ENCODE measurements around the gene FSIP1. TPM values are rescaled to one million over a fixed set of nuclear protein-coding genes. Genes with fewer than 3 reads are reported as not detected.

FSIP1 gene
- total RNA-seq, 6 experiments from 2014 or later: 0.07 to 0.74 (median 0.35) TPM; not detected in 1

DNA sequence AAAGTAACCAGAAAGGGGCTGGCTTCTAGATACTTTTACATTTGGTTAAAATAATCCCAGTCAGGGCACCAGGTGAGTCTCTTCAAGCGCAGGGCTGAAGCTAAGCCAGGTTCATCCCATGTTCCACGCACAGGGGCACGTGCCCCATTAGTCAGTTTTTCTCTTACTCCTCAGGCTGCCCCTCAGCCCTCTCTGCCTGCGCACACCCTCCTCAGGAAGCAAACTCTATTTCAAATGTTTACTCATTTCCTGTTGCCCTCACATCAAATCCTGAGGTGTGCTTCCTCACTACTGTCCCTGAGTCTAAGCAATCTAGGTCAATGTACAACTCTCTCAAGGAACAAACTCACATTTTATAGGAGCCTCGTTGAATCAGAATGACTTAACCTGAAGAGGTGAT is 153.3 kb downstream of the FSIP1 start:
- DNase-seq (no peak), ATAC-seq (peak; percentile 43 to 58 (median 44))
- Histone ChIP-seq H3K27ac (no peak overlapping the region), H3K36me3 (no peaks in the 10 kb centered on the region), H3K27me3 (no peaks in the 10 kb centered on the region), H3K4me3 (no peak overlapping the region), H3K4me1 (no peaks in the 10 kb centered on the region), H3K9me3 (no peaks in the 10 kb centered on the region)
- 39% methylated on average over 5 of the region's 5 CpGs for WGBS (ENCODE audit: insufficient coverage, low coverage, low lambda C conversion rate, missing lambda C conversion rate)
- intact Hi-C loops (cut with DNase I): no loop called here
- TF ChIP-seq POLR2A (IDR thresholded peaks at IDR 0.05): no peak
- TF ChIP-seq, protein P1, sequence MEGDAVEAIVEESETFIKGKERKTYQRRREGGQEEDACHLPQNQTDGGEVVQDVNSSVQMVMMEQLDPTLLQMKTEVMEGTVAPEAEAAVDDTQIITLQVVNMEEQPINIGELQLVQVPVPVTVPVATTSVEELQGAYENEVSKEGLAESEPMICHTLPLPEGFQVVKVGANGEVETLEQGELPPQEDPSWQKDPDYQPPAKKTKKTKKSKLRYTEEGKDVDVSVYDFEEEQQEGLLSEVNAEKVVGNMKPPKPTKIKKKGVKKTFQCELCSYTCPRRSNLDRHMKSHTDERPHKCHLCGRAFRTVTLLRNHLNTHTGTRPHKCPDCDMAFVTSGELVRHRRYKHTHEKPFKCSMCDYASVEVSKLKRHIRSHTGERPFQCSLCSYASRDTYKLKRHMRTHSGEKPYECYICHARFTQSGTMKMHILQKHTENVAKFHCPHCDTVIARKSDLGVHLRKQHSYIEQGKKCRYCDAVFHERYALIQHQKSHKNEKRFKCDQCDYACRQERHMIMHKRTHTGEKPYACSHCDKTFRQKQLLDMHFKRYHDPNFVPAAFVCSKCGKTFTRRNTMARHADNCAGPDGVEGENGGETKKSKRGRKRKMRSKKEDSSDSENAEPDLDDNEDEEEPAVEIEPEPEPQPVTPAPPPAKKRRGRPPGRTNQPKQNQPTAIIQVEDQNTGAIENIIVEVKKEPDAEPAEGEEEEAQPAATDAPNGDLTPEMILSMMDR (IDR thresholded peaks at IDR 0.05): no peak

DNA sequence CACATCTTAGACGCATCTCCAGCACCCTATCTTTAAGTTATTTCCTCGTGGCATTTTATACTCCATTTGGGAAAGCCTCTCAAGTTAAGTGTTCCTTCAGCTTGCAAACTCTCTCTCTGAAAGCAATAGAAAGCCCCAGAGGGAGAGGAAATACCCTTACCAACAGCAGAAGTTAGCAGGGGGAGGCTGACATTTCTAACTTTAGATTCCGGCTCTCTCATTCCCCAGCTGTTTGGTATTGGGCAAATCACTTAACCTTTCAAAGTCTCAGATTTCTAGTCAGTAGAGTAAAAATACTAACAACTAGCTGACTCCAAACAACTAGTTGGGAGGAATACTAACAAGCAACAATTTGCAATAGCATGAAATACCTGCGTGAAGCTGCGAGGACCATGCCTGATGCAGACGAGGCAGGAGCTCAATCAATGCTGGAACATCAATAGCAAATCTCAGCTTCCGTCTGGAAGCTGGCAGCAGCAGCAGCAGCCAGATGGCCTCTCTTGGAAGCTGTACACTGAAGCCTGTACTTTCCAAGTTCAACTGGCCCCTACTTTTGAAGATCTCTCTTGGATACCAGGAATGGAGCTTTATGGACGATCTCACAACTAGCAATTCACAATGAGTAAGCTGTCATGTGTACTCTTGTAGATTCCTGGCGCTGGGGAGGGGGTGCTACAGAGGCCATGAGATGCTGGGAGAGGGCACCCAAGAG is 153.9 kb downstream of the FSIP1 start:
- ATAC-seq (no peak), DNase-seq (no peak)
- intact Hi-C loops (cut with DNase I): no loop called here
- no peaks in the 10 kb centered on the region for H3K36me3 ChIP-seq
- H3K4me3 ChIP-seq: no peak overlapping the region
- H3K27ac ChIP-seq: no peak overlapping the region
- WGBS (ENCODE audit: insufficient coverage, low coverage, low lambda C conversion rate, missing lambda C conversion rate): 59% methylated on average over 8 of the region's 9 CpGs
- no peaks in the 10 kb centered on the region for H3K9me3 ChIP-seq
- H3K27me3 ChIP-seq: no peaks in the 10 kb centered on the region
- H3K4me1 ChIP-seq: no peaks in the 10 kb centered on the region
- TF ChIP-seq POLR2A (IDR thresholded peaks at IDR 0.05): no peak
- TF ChIP-seq, protein P1 (IDR thresholded peaks at IDR 0.05): no peak

DNA sequence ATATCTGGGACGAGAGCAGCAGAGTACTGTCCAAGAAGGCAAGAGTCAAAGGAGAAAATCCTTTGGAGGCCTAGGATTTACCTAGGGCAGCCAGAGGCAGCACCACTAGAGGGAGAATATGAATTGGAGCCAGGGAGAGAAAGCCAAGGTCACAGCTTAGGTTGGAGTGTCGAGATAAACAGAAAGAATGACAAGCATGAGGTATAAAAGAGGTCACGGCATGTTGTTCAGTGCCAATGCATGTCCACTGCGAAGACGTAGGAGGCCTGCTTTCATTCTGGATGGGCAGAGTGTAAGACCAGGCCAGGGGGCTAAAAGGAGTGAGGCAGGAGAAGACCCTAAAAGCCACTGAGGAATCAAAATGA is 154.5 kb downstream of the FSIP1 start:
- ATAC-seq: peak; percentile 29 to 68 (median 45)
- intact Hi-C loops (cut with DNase I): no loop called here
- Histone ChIP-seq H3K27me3 (no peaks in the 10 kb centered on the region), H3K36me3 (no peaks in the 10 kb centered on the region), H3K9me3 (no peaks in the 10 kb centered on the region), H3K27ac (no peak overlapping the region), H3K4me1 (no peaks in the 10 kb centered on the region), H3K4me3 (no peak overlapping the region)
- TF ChIP-seq, protein P1 (IDR thresholded peaks at IDR 0.05): peak; percentile 25 to 43 (median 34)
- no peak for TF ChIP-seq POLR2A (IDR thresholded peaks at IDR 0.05)
- WGBS (ENCODE audit: insufficient coverage, low coverage, low lambda C conversion rate, missing lambda C conversion rate): 52% methylated on average over 5 of the region's 5 CpGs
- DNase-seq: no peak

DNA sequence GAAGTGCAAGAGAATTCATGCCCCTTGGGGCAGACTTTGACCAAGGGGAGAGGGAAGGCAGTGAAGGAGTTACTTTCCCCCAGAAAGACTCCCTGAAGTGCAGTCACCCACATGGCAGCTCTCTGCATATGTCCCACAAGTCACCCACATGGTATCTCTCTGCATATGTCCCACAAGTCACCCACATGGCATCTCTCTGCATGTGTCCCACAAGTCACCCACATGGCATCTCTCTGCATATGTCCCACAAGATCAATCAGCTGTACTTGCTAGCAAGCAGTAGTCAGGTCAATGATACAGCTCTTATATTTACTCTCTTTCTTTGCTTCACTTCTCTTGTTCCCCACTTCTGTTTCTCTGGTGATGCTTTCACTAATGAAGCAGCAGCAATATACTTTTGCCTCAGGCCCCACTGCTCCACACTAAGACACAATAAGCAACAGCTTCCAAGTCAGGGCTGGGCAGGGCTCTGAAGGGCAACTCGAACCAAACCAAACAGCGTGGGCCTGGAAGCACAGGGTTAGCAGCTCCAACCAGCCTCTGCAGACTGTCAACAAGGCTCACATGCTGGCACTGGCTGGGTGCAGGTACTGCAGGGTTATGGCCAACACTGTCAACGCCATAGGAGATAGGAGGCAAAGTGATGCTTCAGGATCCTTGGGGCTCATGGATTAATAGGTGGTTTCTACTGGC is 155.0 kb downstream of the FSIP1 start:
- TF ChIP-seq POLR2A (IDR thresholded peaks at IDR 0.05): no peak
- TF ChIP-seq, protein P1 (IDR thresholded peaks at IDR 0.05): no peak
- H3K27me3 ChIP-seq: no peaks in the 10 kb centered on the region
- no peak overlapping the region for H3K4me3 ChIP-seq
- no peaks in the 10 kb centered on the region for H3K9me3 ChIP-seq
- intact Hi-C loops (cut with DNase I): no loop called here
- DNase-seq (no peak), ATAC-seq (peak in 2 of 4 donors; percentile 2 to 9)
- H3K36me3 ChIP-seq: no peaks in the 10 kb centered on the region
- H3K27ac ChIP-seq: no peak overlapping the region
- H3K4me1 ChIP-seq: no peaks in the 10 kb centered on the region
- 78% methylated on average over 3 of the region's 3 CpGs for WGBS (ENCODE audit: insufficient coverage, low coverage, low lambda C conversion rate, missing lambda C conversion rate)
